GM12878 (cell line): ENCODE data around the gene LHX5. TPM values are rescaled to one million over a fixed set of nuclear protein-coding genes. Genes with fewer than 3 reads are reported as not detected.

Experiments
- ATAC-seq: fragments of 200-7000 bp; cut with Tn5 transposase; 3 replicates; pipeline ENCODE4 v1.9.1; 2020; ENCODE audit warnings: mild to moderate bottlenecking, moderate library complexity
- BruUV-seq: library from RNA; stranded (reverse); fragments of 400-500 nt; replicated peaks from 2 replicates; lab custom pipeline; 2021; lab: Mats Ljungman, UMichigan
- CTCF ChIA-PET: fragments of 300-600 bp; sonication (Branson Sonifier 250); formaldehyde crosslinking; extraction: SDS; loops from one replicate; lab custom pipeline; 2021; ENCODE audit warnings: inconsistent platforms; lab: Yijun Ruan, JAX
- POLR2A ChIA-PET: fragments of 350-600 bp; formaldehyde crosslinking; extraction: SDS; loops from one replicate; lab custom pipeline; 2021; ENCODE audit warnings: inconsistent platforms; lab: Charles Lee
- RAD21 ChIA-PET: fragments of 300-600 bp; sonication (Branson Sonifier 250); formaldehyde crosslinking; loops from one replicate; lab custom pipeline; 2023; ENCODE audit warnings: antibody characterized with exemption; ENCODE audit not compliant: unreplicated experiment; lab: Charles Lee
- SMC1A ChIA-PET: fragments of 300-600 bp; sonication (Branson Sonifier 250); formaldehyde crosslinking; loops from one replicate; lab custom pipeline; 2023; ENCODE audit not compliant: unreplicated experiment, uncharacterized antibody; lab: Charles Lee
- DNase-seq: peaks from one replicate; pipeline ENCODE4 v3.0.0-alpha.2; 2011; ENCODE audit warnings: low read depth, low spot score
- FAIRE-seq: peaks from 3 replicates; lab custom pipeline; 2011; peaks lifted over from hg19 to GRCh38; lab: Jason Lieb, UNC
- H2AFZ ChIP-seq: 2 replicates; pipeline ENCODE4 v1.6.0; 2011; ENCODE audit warnings: low read depth, low read length, control low read depth; ENCODE audit not compliant: control insufficient read depth
- H3K27ac ChIP-seq: 2 replicates; pipeline ENCODE4 v1.5.1; 2011; ENCODE audit warnings: control low read depth; ENCODE audit not compliant: control insufficient read depth, insufficient read depth
- H3K27me3 ChIP-seq, 2 experiments: replicated peaks in 1 of 2; 2 replicates each; pipeline versions ENCODE4 v1.6.0 to v1.6.1; 2011; ENCODE audit warnings: low read length in 1 of 2; ENCODE audit not compliant: control insufficient read depth in 2 of 2, insufficient read depth in 2 of 2
- H3K36me3 ChIP-seq, 2 experiments: 2 replicates each; pipeline ENCODE4 v1.5.1; 2011; ENCODE audit warnings: low read length in 1 of 2; ENCODE audit not compliant: control insufficient read depth in 2 of 2, insufficient read depth in 2 of 2
- H3K4me1 ChIP-seq: 2 replicates; pipeline ENCODE4 v1.6.1; 2011; ENCODE audit warnings: mild to moderate bottlenecking, low read length, moderate library complexity, mixed read lengths; ENCODE audit not compliant: control insufficient read depth, insufficient read depth
- H3K4me2 ChIP-seq: 2 replicates; pipeline ENCODE4 v1.6.0; 2011; ENCODE audit warnings: control low read depth; ENCODE audit not compliant: control insufficient read depth, insufficient read depth
- H3K4me3 ChIP-seq: fragments of 200-600 bp; sonication (generic); 2 replicates; pipeline ENCODE4 v1.5.1; 2016
- H3K79me2 ChIP-seq: 2 replicates; pipeline ENCODE4 v1.6.0; 2011; ENCODE audit warnings: low read length; ENCODE audit not compliant: control insufficient read depth, insufficient read depth
- H3K9ac ChIP-seq: 2 replicates; pipeline ENCODE4 v1.8.0; 2011; ENCODE audit warnings: low read length, control low read depth, mixed read lengths; ENCODE audit not compliant: control insufficient read depth, insufficient read depth
- H3K9me3 ChIP-seq: replicated peaks from 3 replicates; pipeline ENCODE4 v1.5.1; 2011; ENCODE audit warnings: mild to moderate bottlenecking, low read length; ENCODE audit not compliant: control insufficient read depth, insufficient read depth
- H4K20me1 ChIP-seq: 2 replicates; pipeline ENCODE4 v1.6.0; 2011; ENCODE audit not compliant: control insufficient read depth, insufficient read depth
- ESRRA ChIP-seq: IDR thresholded peaks from 2 replicates; pipeline ENCODE4 v1.6.1; 2012; ENCODE audit warnings: mild to moderate bottlenecking, low read length, improper control_type of control experiment
- FOXM1 ChIP-seq: IDR thresholded peaks from 2 replicates; pipeline ENCODE4 v1.6.1; 2012; ENCODE audit warnings: low read depth, mild to moderate bottlenecking, inconsistent platforms, low read length, moderate library complexity
- IRF5 ChIP-seq: fragments of 450-650 bp; IDR thresholded peaks from 2 replicates; pipeline ENCODE4 v1.6.1; 2017; ENCODE audit warnings: borderline replicate concordance
- KLF5 ChIP-seq: fragments of 450-650 bp; IDR thresholded peaks from 2 replicates; pipeline ENCODE4 v1.6.1; 2014; ENCODE audit warnings: mild to moderate bottlenecking; ENCODE audit not compliant: partially characterized antibody
- MYC ChIP-seq: IDR thresholded peaks from 2 replicates; pipeline ENCODE4 v1.6.1; 2011; ENCODE audit warnings: mild to moderate bottlenecking, low read length, moderate library complexity, inconsistent platforms; ENCODE audit not compliant: insufficient read depth, insufficient replicate concordance, insufficient read length, severe bottlenecking
- NBN ChIP-seq: fragments of 450-650 bp; IDR thresholded peaks from 2 replicates; pipeline ENCODE4 v1.6.1; 2016
- RUNX3 ChIP-seq: IDR thresholded peaks from 2 replicates; pipeline ENCODE4 v1.6.1; 2012; ENCODE audit warnings: low read length, inconsistent platforms
- ZBTB11 ChIP-seq: fragments of 450-650 bp; formaldehyde crosslinking; IDR thresholded peaks from 2 replicates; pipeline ENCODE4 v1.5.0; 2022; ENCODE audit warnings: mild to moderate bottlenecking, missing genetic modification characterization
- ZNF384 ChIP-seq: IDR thresholded peaks from 2 replicates; pipeline ENCODE4 v1.6.1; 2012; ENCODE audit warnings: low read depth, mild to moderate bottlenecking, low read length, improper control_type of control experiment, borderline replicate concordance
- WGBS: methylation state at CpG from one replicate; pipeline ENCODE4 v1.1.6; 2016; ENCODE audit warnings: low lambda C conversion rate; ENCODE audit not compliant: insufficient replicate concordance, insufficient coverage; ENCODE audit errors: missing lambda C conversion rate; 5-methylcytosine and 5-hydroxymethylcytosine counted together
- in situ Hi-C: fragments of 300-500 bp; cut with MboI; formaldehyde crosslinking; loops from 9 replicates; pipeline ENCODE4 v1.14.3; 2018; ENCODE audit warnings: mixed read lengths
- intact Hi-C: fragments of 100-400 bp; cut with micrococcal nuclease; formaldehyde crosslinking; loops from one replicate; pipeline ENCODE4 v1.14.2; 2022; ENCODE audit not compliant: unreplicated experiment
- polyA plus RNA-seq, 11 experiments: library from polyadenylated mRNA; depleted of rRNA in 4 of 11; unstranded in 6 of 11; stranded (reverse) in 5 of 11; fragments of >200 nt; fragmentation: Nextera tagmentation in 4 of 11; fragmentation: Illumina TruSeq in 1 of 11; extraction: Ambion mirVana in 4 of 11; extraction: Trizol in 1 of 11; gene quantifications; 1 replicate in 1 of 11; 2 replicates in 10 of 11; pipeline versions ENCODE4 v1.2.1 to v1.2.3, GENCODE V29; 2011 to 2016; ENCODE audit warnings: inconsistent platforms in 2 of 11, missing spikeins in 2 of 11, low read depth in 1 of 11
- total RNA-seq, 4 experiments: library from RNA; depleted of rRNA in 3 of 4; stranded (reverse); fragments of >200 nt in 3 of 4; fragmentation: Illumina TruSeq in 1 of 4; extraction: Trizol in 1 of 4; gene quantifications; 2 replicates each; pipeline versions ENCODE4 v1.2.1 to v1.2.3, GENCODE V29; 2013 to 2021
- TF ChIP-seq, protein P1 (sequence below): fragments of 450-650 bp; IDR thresholded peaks from 2 replicates; pipeline ENCODE4 v1.6.1; 2017; ENCODE audit warnings: antibody characterized with exemption, mild to moderate bottlenecking, moderate library complexity
- TF ChIP-seq, protein P2 (sequence below): fragments of 450-650 bp; formaldehyde crosslinking; IDR thresholded peaks from 2 replicates; pipeline ENCODE4 v1.4.0; 2020; ENCODE audit warnings: mild to moderate bottlenecking, moderate library complexity

LHX5 gene
- total and polyA plus RNA-seq, 10 of the 15 experiments (the other 5 are each of a cell fraction or from before 2014, with no cell fraction given): 0.03 TPM; not detected in 9

GRCh38 chr12:113505941-113506340, 34.3 kb upstream of the LHX5 start (continued):
- TF ChIP-seq, protein P1, sequence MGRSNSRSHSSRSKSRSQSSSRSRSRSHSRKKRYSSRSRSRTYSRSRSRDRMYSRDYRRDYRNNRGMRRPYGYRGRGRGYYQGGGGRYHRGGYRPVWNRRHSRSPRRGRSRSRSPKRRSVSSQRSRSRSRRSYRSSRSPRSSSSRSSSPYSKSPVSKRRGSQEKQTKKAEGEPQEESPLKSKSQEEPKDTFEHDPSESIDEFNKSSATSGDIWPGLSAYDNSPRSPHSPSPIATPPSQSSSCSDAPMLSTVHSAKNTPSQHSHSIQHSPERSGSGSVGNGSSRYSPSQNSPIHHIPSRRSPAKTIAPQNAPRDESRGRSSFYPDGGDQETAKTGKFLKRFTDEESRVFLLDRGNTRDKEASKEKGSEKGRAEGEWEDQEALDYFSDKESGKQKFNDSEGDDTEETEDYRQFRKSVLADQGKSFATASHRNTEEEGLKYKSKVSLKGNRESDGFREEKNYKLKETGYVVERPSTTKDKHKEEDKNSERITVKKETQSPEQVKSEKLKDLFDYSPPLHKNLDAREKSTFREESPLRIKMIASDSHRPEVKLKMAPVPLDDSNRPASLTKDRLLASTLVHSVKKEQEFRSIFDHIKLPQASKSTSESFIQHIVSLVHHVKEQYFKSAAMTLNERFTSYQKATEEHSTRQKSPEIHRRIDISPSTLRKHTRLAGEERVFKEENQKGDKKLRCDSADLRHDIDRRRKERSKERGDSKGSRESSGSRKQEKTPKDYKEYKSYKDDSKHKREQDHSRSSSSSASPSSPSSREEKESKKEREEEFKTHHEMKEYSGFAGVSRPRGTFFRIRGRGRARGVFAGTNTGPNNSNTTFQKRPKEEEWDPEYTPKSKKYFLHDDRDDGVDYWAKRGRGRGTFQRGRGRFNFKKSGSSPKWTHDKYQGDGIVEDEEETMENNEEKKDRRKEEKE: no peak
- no peak for TF ChIP-seq KLF5
- TF ChIP-seq, all 136 proteins: peak for 0

- 24% methylated on average over 8 of the region's 8 CpGs for WGBS
- no peak overlapping the region for H3K4me3 ChIP-seq
- H3K4me1 ChIP-seq: no peaks in the 10 kb centered on the region
- H3K27me3 ChIP-seq: no peaks in the 10 kb centered on the region; a peak in 2 of 4 replicates
- ChIA-PET RAD21 (no interaction called here), SMC1A (no interaction called here), POLR2A (no interaction called here), CTCF (no interaction called here)
- no peaks in the 10 kb centered on the region for H3K79me2 ChIP-seq
- H3K27ac ChIP-seq: no peak overlapping the region
- H3K9me3 ChIP-seq: no peaks in the 10 kb centered on the region
- H3K9ac ChIP-seq: no peak overlapping the region
- BruUV-seq: no TSS peak
- ATAC-seq (no peak), DNase-seq (no peak), FAIRE-seq (no peak)
- in situ Hi-C loops (no loop called here), intact Hi-C loops (no loop called here)
- H4K20me1 ChIP-seq: no peaks in the 10 kb centered on the region
- H2AFZ ChIP-seq: no peak overlapping the region
- H3K36me3 ChIP-seq: no peaks in the 10 kb centered on the region
- H3K4me2 ChIP-seq: no peak overlapping the region
- TF ChIP-seq MYC (no peak), RUNX3 (no peak), ZBTB11 (CRISPR knock-in tag) (no peak), ZNF384 (no peak), IRF5 (no peak), NBN (no peak), FOXM1 (no peak), ESRRA (no peak)
- TF ChIP-seq, protein P2, sequence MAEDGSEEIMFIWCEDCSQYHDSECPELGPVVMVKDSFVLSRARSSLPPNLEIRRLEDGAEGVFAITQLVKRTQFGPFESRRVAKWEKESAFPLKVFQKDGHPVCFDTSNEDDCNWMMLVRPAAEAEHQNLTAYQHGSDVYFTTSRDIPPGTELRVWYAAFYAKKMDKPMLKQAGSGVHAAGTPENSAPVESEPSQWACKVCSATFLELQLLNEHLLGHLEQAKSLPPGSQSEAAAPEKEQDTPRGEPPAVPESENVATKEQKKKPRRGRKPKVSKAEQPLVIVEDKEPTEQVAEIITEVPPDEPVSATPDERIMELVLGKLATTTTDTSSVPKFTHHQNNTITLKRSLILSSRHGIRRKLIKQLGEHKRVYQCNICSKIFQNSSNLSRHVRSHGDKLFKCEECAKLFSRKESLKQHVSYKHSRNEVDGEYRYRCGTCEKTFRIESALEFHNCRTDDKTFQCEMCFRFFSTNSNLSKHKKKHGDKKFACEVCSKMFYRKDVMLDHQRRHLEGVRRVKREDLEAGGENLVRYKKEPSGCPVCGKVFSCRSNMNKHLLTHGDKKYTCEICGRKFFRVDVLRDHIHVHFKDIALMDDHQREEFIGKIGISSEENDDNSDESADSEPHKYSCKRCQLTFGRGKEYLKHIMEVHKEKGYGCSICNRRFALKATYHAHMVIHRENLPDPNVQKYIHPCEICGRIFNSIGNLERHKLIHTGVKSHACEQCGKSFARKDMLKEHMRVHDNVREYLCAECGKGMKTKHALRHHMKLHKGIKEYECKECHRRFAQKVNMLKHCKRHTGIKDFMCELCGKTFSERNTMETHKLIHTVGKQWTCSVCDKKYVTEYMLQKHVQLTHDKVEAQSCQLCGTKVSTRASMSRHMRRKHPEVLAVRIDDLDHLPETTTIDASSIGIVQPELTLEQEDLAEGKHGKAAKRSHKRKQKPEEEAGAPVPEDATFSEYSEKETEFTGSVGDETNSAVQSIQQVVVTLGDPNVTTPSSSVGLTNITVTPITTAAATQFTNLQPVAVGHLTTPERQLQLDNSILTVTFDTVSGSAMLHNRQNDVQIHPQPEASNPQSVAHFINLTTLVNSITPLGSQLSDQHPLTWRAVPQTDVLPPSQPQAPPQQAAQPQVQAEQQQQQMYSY (CRISPR knock-in tag): no peak
These were observed 33.2 kb upstream of the LHX5 start for GRCh38 chr12:113504917-113505316.
